Immature natural killer cell (primary cell): ENCODE measurements around the gene ZBTB22. TPM values are rescaled to one million over a fixed set of nuclear protein-coding genes. Genes with fewer than 3 reads are reported as not detected.
A peak's percentile ranks its signal among the peaks of the same experiment; 100 is the strongest.
"Not testable (repeated sequence)": the region's sequence is repeated elsewhere in the genome, so short reads cannot be mapped to it uniquely, and the experiment has no call there.

ENCODE experiments used
- DNase-seq, 3 donors: peaks; one replicate each; pipeline ENCODE4 v3.0.0; 2022; ENCODE audit warnings: mixed read lengths in 1 of 3
- H3K27ac Mint-ChIP-seq, 6 donors: one replicate each; pipeline ENCODE4 v1.8.0; 2020; ENCODE audit warnings: mixed read lengths in 6 of 6, mild to moderate bottlenecking in 5 of 6, inconsistent platforms in 4 of 6, moderate library complexity in 3 of 6
- H3K27me3 Mint-ChIP-seq, 3 donors: one replicate each; pipeline ENCODE4 v1.8.0; 2020 to 2021; ENCODE audit warnings: low read depth in 3 of 3, mild to moderate bottlenecking in 3 of 3, mixed read lengths in 3 of 3, moderate library complexity in 3 of 3, inconsistent platforms in 1 of 3
- H3K36me3 Mint-ChIP-seq, 3 donors: one replicate each; pipeline ENCODE4 v1.8.0; 2020; ENCODE audit warnings: mixed read lengths in 3 of 3, inconsistent platforms in 2 of 3, mild to moderate bottlenecking in 2 of 3
- H3K4me1 Mint-ChIP-seq, 2 donors: one replicate each; pipeline ENCODE4 v1.8.0; 2020; ENCODE audit warnings: inconsistent platforms in 2 of 2, mild to moderate bottlenecking in 2 of 2, mixed read lengths in 2 of 2, moderate library complexity in 1 of 2
- H3K4me3 Mint-ChIP-seq, 5 donors: one replicate each; pipeline ENCODE4 v1.8.0; 2020; ENCODE audit warnings: mild to moderate bottlenecking in 5 of 5, mixed read lengths in 5 of 5, inconsistent platforms in 3 of 5, moderate library complexity in 3 of 5
- H3K9me3 Mint-ChIP-seq, 6 donors: one replicate each; pipeline ENCODE4 v1.8.0; 2020; ENCODE audit warnings: mild to moderate bottlenecking in 6 of 6, mixed read lengths in 6 of 6, inconsistent platforms in 4 of 6, moderate library complexity in 3 of 6
- polyA plus RNA-seq, 3 donors: library from polyadenylated mRNA; unstranded; fragments of 300-500 nt; fragmentation: Illumina TruSeq; gene quantifications; one replicate each; pipeline ENCODE4 v1.2.3, GENCODE V29; 2021

The ZBTB22 gene
- polyA plus RNA-seq, 3 donors from 2014 or later: 14.5 to 18.1 (median 14.7) TPM

GRCh38 chr6:33290459-33290858, 27.1 kb downstream of the ZBTB22 start:
- H3K36me3 Mint-ChIP-seq: peaks cover 8 to 38% (median 13%) of the 10 kb centered on the region in 3 donors

GRCh38 chr6:33289784-33290315, 27.7 kb downstream of the ZBTB22 start:
- peaks cover 0 to 5% (median 2%) of the 10 kb centered on the region in 3 donors for H3K27me3 Mint-ChIP-seq
- peak overlapping the region; percentile 97 to 99 (median 98) for H3K4me3 Mint-ChIP-seq
- no peaks in the 10 kb centered on the region for H3K9me3 Mint-ChIP-seq
- H3K36me3 Mint-ChIP-seq: peaks cover 8 to 38% (median 13%) of the 10 kb centered on the region in 3 donors
- peak overlapping the region; percentile 87 to 97 (median 94) for H3K27ac Mint-ChIP-seq
- peaks cover 49 to 50% of the 10 kb centered on the region in 2 donors for H3K4me1 Mint-ChIP-seq
- DNase-seq: no peak

More at GRCh38 chr6:33290459-33290858, 27.1 kb downstream of the ZBTB22 start:
- H3K27me3 Mint-ChIP-seq: peaks cover 0 to 5% (median 2%) of the 10 kb centered on the region in 3 donors
- H3K4me1 Mint-ChIP-seq: peaks cover 49 to 50% of the 10 kb centered on the region in 2 donors
- peak overlapping the region; percentile 97 to 99 (median 98) for H3K4me3 Mint-ChIP-seq
- DNase-seq: no peak
- no peaks in the 10 kb centered on the region for H3K9me3 Mint-ChIP-seq
- peak overlapping the region in 5 of 6 donors; percentile 51 to 97 (median 87) for H3K27ac Mint-ChIP-seq

GRCh38 chr6:33288921-33289783, 28.4 kb downstream of the ZBTB22 start, which contains the start of the genes PFDN6 and WDR46:
TSS of gene PFDN6 (plus strand) at chr6:33289601. CDS start at chr6:33289857, 256 bp downstream.
TSS of gene WDR46 (minus strand) at chr6:33289239. CDS start at chr6:33289170, 69 bp downstream.
- peak; percentile 86 to 87 (median 86) for DNase-seq
- Mint-ChIP-seq H3K36me3 (peaks cover 8 to 40% (median 12%) of the 10 kb centered on the region in 3 donors), H3K27ac (peak within 1 kb of the TSS; percentile 87 to 97 (median 94)), H3K27me3 (peaks cover 0 to 5% (median 2%) of the 10 kb centered on the region in 3 donors), H3K9me3 (no peaks in the 10 kb centered on the region), H3K4me1 (peaks cover 50% of the 10 kb centered on the region in 2 donors), H3K4me3 (peak within 1 kb of the TSS; percentile 97 to 99 (median 98))

GRCh38 chr6:33288141-33288920, 29.2 kb downstream of the ZBTB22 start:
- Mint-ChIP-seq H3K27me3 (peaks cover 0 to 5% (median 2%) of the 10 kb centered on the region in 3 donors), H3K9me3 (no peaks in the 10 kb centered on the region), H3K4me1 (peaks cover 50% of the 10 kb centered on the region in 2 donors)

GRCh38 chr6:33286946-33287914, 30.3 kb downstream of the ZBTB22 start:
- Mint-ChIP-seq H3K27me3 (peaks cover 0 to 5% (median 2%) of the 10 kb centered on the region in 3 donors), H3K27ac (peak overlapping the region in 3 of 6 donors; percentile 3 to 74 (median 53)), H3K36me3 (peaks cover 4 to 33% (median 9%) of the 10 kb centered on the region in 3 donors), H3K4me1 (peaks cover 50% of the 10 kb centered on the region in 2 donors), H3K4me3 (peak overlapping the region; percentile 50 to 99 (median 98)), H3K9me3 (no peaks in the 10 kb centered on the region)
- no peak for DNase-seq

More at GRCh38 chr6:33288141-33288920, 29.2 kb downstream of the ZBTB22 start:
- H3K27ac Mint-ChIP-seq: peak overlapping the region; percentile 87 to 97 (median 94)
- H3K36me3 Mint-ChIP-seq: peaks cover 7 to 37% (median 9%) of the 10 kb centered on the region in 3 donors
- no peak for DNase-seq
- H3K4me3 Mint-ChIP-seq: peak overlapping the region; percentile 97 to 99 (median 98)

GRCh38 chr6:33285214-33285613, 32.3 kb downstream of the ZBTB22 start:
- H3K27ac Mint-ChIP-seq, H3K27me3 Mint-ChIP-seq, DNase-seq, H3K9me3 Mint-ChIP-seq, H3K4me3 Mint-ChIP-seq: not testable (repeated sequence)
- peaks cover 4 to 23% (median 14%) of the 10 kb centered on the region in 3 donors for H3K36me3 Mint-ChIP-seq
- H3K4me1 Mint-ChIP-seq: peaks cover 37 to 43% of the 10 kb centered on the region in 2 donors

GRCh38 chr6:33280539-33280938, 37.0 kb downstream of the ZBTB22 start:
- DNase-seq: no peak
- Mint-ChIP-seq H3K27me3 (peaks cover 2 to 11% (median 7%) of the 10 kb centered on the region in 3 donors), H3K36me3 (peaks cover 4 to 18% (median 5%) of the 10 kb centered on the region in 3 donors)

GRCh38 chr6:33279971-33280511, 37.5 kb downstream of the ZBTB22 start:
- Mint-ChIP-seq H3K27me3 (peaks cover 2 to 11% (median 7%) of the 10 kb centered on the region in 3 donors), H3K4me1 (peaks cover 35 to 39% of the 10 kb centered on the region in 2 donors), H3K27ac (peak overlapping the region in 5 of 6 donors; percentile 18 to 79 (median 40)), H3K4me3 (no peak overlapping the region), H3K9me3 (no peaks in the 10 kb centered on the region), H3K36me3 (peaks cover 4 to 22% (median 5%) of the 10 kb centered on the region in 3 donors)
- DNase-seq: no peak

More at GRCh38 chr6:33280539-33280938, 37.0 kb downstream of the ZBTB22 start:
- H3K4me3 Mint-ChIP-seq: no peak overlapping the region
- H3K9me3 Mint-ChIP-seq: no peaks in the 10 kb centered on the region
- H3K4me1 Mint-ChIP-seq: peaks cover 35% of the 10 kb centered on the region in 2 donors
- peak overlapping the region in 5 of 6 donors; percentile 18 to 53 (median 35) for H3K27ac Mint-ChIP-seq

GRCh38 chr6:33279257-33279695, 38.3 kb downstream of the ZBTB22 start:
- no peak for DNase-seq
- Mint-ChIP-seq H3K36me3 (peaks cover 10 to 28% (median 12%) of the 10 kb centered on the region in 3 donors), H3K27ac (peak overlapping the region; percentile 38 to 96 (median 74)), H3K27me3 (peaks cover 2 to 11% (median 7%) of the 10 kb centered on the region in 3 donors), H3K4me1 (peaks cover 42 to 47% of the 10 kb centered on the region in 2 donors), H3K4me3 (peak overlapping the region in 3 of 5 donors; percentile 35 to 92 (median 91)), H3K9me3 (no peaks in the 10 kb centered on the region)

- Mint-ChIP-seq H3K36me3 (peaks cover 12 to 27% (median 12%) of the 10 kb centered on the region in 3 donors), H3K4me1 (peaks cover 43 to 51% of the 10 kb centered on the region in 2 donors), H3K4me3 (peak overlapping the region; percentile 35 to 92 (median 90)), H3K27ac (peak overlapping the region; percentile 35 to 96 (median 94)), H3K27me3 (peaks cover 2 to 11% (median 7%) of the 10 kb centered on the region in 3 donors), H3K9me3 (no peaks in the 10 kb centered on the region)
- DNase-seq: no peak
Measured at GRCh38 chr6:33278810-33279209, 38.7 kb downstream of the ZBTB22 start.

- Mint-ChIP-seq H3K27me3 (peaks cover 2 to 11% (median 7%) of the 10 kb centered on the region in 3 donors), H3K4me3 (peak overlapping the region; percentile 89 to 92 (median 91)), H3K36me3 (peaks cover 12 to 30% (median 13%) of the 10 kb centered on the region in 3 donors), H3K27ac (peak overlapping the region; percentile 35 to 96 (median 94)), H3K9me3 (no peaks in the 10 kb centered on the region), H3K4me1 (peaks cover 44 to 55% of the 10 kb centered on the region in 2 donors)
- no peak for DNase-seq
Measured at GRCh38 chr6:33278392-33278741, 39.2 kb downstream of the ZBTB22 start.
